NCI-H2171 (cell line): ENCODE results near the gene ELFN2.

Experiments used
- DNase-seq: peaks from one replicate; lab custom pipeline; 2025; lab: John Stamatoyannopoulos, UW

The ELFN2 gene

DNA sequence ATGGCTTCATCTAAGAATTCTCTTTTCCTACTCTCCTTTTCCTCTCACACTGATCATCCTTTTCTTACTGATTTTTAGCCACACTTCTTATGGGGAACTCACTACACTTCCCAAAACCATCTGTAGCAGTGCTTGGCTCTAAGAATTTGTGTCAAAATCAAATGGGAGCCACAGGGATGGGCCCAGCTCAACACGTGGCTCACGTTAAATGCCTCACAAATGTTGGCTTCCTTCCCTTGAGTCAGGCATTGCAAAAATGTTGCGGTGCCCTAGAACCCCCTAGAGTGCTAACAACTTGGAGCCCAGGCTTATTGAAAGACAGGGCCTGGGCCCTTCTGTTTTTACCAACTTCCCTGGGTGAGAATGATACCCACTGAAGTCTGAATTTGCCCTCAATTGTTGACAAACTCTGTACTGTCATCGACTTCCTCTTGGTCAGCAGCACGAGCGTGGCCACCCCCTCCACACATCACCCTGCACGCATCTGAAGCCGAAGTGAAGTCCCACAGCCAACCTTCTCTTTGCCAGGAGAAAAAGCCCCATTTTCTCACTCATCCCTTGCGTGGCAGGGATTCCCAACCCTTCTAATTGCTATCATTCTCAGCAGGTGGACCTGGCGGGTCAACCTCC is 69.7 kb downstream of the ELFN2 start:
- no peak for DNase-seq

DNA sequence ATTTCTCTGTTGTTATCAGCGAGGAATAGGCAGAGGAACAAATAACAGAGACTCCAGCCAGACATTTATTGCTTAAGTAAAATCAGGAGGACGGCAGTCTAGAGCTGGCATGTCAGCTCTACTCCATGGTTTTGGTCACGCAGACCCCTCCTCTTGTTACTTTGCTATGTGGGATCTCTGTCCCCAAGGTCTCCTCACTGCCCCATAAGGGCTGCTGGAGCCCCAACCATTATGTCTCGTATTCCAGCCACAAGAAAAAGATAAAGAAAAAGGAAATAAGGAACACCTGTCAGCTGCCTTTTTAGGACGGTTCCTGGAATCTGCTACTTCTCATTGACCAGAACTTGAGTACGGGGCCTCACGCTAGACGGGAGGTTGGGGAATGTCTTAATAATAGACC is 70.4 kb downstream of the ELFN2 start:
- DNase-seq: no peak

DNA sequence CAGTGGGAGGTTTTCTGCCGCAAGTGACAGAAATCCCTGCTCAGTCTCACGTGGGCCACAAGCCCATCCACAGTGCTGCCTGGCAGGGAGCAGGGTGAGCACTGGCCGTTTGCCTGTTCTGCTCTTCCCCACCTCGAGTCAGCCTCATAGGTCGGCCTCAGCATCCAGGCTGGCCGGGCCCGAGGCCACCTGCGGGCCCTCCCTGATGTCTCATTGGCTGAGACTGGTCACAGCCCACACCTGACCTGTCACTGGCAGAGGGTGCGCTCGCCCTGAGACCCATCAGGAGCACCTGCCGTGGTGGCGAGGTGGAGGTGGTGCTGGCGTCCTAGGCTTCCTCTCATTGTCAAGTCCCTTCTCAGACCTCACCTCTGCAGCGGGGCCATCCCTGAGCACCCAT is 72.1 kb downstream of the ELFN2 start:
- no peak for DNase-seq

GRCh38 chr22:37354670-37355069 is 72.6 kb downstream of the ELFN2 start:
- DNase-seq: peak; percentile 76

GRCh38 chr22:37354261-37354660 is 73.0 kb downstream of the ELFN2 start:
- no peak for DNase-seq

- DNase-seq: no peak
Measured at GRCh38 chr22:37353839-37354238, 73.4 kb downstream of the ELFN2 start.

DNA sequence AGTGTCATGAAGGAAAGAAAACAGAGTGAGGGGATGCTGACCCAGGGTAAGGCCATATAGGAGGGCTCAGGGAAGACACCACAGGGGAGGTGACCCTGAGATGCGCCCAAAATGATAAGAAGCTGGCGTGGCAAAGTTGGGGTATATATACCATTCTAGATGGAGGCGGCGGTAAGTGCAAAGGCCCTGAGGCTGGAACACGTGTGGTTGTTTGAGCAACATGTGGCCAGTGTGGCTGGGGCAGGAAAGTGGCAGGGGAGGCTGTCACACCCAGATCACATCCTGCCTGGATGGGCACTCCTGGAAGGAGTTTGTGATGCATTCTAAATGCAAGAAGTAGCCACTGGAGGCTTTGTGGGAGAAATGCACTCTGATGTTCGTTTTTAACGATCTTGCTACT is 74.8 kb downstream of the ELFN2 start:
- no peak for DNase-seq

- no peak for DNase-seq
Measured at GRCh38 chr22:37351232-37351631, 76.0 kb downstream of the ELFN2 start.

GRCh38 chr22:37349043-37349814 is 78.0 kb downstream of the ELFN2 start:
- DNase-seq: no peak

DNA sequence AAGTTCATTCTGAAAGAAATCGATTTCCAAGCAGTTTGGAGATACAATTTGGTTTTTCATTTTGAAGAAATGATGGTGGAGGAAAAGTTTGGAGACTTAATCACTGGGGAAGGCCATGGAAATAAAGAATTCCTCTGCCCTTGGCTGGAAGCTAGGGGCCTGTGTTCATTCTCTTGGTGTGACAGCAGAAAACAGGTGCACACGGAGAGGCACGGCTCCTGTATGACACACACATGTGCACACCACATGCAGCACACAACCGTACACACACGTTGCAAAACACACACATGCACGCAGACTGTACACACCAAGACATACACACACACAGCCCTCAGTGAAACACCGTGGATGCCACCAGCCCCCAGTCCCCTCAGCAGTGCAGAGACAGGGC is 80.8 kb downstream of the ELFN2 start:
- no peak for DNase-seq

DNA sequence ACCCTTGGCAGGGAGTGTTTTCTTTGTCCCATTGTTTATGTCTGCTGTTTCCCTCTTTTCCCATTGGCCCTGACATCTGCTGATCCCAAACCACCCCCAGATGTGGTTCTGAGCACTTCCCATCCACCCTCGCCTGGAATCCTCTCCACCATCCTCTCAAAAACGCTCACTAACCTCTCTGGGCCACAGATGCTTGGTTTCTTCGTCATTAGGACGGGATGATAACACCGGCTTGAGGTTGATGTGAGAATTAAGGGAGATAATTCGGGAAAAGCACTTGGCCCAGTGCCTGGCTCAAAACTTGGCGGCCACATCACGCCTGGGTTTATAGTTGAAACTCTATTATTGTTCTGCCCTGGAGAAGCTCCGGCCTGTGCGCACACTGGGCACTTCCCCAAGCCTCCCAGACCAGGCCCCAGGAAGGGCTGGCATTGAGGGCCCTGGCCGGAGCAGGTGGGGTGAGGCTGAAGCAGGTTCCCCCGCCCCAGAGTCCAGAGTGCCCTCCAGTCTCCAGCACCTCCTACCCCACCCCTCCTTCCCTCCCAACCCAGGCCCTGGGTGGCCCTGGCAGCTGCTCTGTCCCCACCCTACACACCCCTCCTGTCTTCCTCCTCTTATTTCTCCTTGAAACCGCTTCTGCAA is 81.3 kb downstream of the ELFN2 start:
- peak; percentile 20 for DNase-seq

- DNase-seq: no peak
Measured at GRCh38 chr22:37344735-37345449, 82.4 kb downstream of the ELFN2 start.

- peak; percentile 24 for DNase-seq
Measured at GRCh38 chr22:37343863-37344734, 83.2 kb downstream of the ELFN2 start.

GRCh38 chr22:37343348-37343747 is 83.9 kb downstream of the ELFN2 start:
- no peak for DNase-seq

DNA sequence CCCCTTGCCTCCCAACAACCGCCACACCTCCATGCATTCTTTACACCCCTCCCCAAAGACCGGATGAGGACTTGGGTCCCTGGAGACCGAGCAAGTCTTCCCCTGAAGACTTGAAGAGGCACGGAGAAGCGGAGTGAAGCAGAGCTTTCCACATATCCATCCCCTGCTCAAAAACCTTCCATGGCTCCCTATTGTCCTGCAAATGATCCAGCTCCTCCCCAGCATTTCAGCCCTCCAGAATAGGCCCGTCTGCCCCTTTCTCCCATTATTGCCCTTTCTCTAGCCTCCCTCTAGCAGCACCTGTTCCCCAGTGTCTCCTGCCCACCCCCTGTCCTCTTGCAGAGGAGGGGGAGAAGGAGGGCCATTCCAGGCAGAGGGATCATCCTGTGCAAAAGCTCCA is 85.2 kb downstream of the ELFN2 start:
- DNase-seq: no peak

DNA sequence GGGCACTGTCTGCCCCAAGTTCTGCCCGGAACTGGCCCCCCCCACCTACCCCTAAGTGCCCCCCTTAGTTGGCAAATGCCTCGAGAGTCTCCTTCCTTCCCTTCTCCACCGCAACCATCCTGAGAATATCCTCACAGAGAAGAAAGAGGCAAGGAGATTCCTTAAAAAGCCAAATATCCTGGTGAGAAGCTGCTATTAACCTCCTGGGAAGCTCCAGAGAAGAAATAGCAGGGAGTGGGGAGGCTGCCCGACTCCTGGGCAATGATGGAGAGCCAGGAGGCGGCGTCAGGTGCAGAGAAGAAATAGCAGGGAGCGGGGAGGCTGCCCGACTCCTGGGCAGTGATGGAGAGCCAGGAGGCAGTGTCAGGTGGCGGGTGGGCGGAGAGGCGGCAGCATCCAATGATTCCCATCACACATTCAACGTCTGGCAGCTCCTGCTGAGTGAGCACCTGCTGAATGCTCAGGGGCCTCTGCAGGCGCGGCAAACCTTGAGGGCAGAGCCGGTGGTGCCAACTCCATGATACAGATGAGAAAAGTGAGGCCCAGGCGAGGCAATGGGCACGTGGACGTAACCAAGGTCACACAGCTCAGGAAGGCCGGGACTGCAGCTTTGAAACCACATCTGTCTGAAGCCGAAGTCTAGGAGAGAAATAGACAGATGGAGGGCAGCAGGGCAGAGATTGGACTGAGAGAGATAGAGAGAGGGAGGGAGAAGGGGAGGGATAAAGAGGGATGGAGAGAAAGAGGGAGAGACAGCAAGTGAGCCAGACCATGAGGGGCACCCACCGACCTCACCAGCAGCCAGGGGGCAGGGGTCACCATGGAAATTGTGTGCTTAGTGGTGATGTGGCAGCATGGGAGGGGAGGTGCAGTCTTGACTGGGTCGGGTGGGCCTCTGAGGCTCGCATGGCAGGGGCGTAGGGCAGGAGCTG is 86.7 kb downstream of the ELFN2 start:
- peak; percentile 89 for DNase-seq

- DNase-seq: no peak
Measured at GRCh38 chr22:37338539-37339246, 88.6 kb downstream of the ELFN2 start.

DNA sequence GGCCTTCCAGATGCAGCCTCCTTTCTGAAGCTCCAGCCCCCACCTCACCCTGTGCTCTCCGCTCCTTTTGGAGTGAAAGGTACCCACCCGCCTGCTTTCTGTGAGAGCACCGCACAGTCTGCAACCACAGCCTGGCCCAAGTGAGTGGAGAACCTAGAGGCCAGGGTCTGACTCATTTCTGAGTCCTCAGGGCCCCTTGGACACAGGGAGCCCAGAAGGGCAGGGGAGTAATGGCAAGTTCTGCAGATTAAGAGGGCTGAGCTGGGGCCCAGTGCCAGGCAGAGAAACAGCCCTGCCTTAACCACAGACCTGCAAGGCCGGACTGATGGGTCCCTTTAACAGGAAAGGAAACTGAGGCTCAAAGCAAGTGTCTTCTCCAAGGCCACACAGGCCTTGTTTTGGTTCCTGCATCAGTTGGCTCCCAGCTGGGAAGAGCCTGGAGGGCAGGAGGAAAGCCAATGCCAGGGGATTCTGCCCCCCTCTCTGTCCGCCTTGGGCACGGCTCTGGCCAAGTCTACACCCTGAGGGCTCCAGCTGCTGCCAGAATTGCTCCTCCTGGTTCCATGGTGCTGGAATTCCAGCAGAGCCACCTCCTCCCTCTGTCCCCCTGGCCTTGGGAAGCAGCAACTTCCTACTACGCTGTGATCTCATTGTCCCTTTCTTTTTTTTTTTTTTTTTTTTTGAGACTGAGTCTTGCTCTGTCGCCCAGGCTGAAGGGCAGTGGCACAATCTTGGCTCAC is 89.9 kb downstream of the ELFN2 start:
- DNase-seq: no peak

GRCh38 chr22:37336579-37336978 is 90.7 kb downstream of the ELFN2 start:
- DNase-seq: peak; percentile 24
